GM19238 (cell line): ENCODE measurements around the gene FSTL4.
A peak's percentile ranks its signal among the peaks of the same experiment; 100 is the strongest.

ENCODE experiments used
- DNase-seq: peaks from one replicate; pipeline ENCODE4 v3.0.0; 2011; ENCODE audit warnings: low spot score; ENCODE audit not compliant: insufficient read length

Gene FSTL4

GRCh38 chr5:133478199-133478985, 133.9 kb downstream of the FSTL4 start:
- DNase-seq, result no peak

GRCh38 chr5:133475986-133476385, 136.4 kb downstream of the FSTL4 start:
- no peak for DNase-seq

- DNase-seq, result no peak
These were observed 137.3 kb downstream of the FSTL4 start for GRCh38 chr5:133474851-133475590.

- DNase-seq, result no peak
These were observed 139.1 kb downstream of the FSTL4 start for GRCh38 chr5:133473291-133473690.

- no peak for DNase-seq
These were observed 139.5 kb downstream of the FSTL4 start for GRCh38 chr5:133472829-133473228.

- DNase-seq, result no peak
These were observed 140.6 kb downstream of the FSTL4 start for GRCh38 chr5:133471699-133472098.

- no peak for DNase-seq
These were observed 141.5 kb downstream of the FSTL4 start for GRCh38 chr5:133470841-133471240.

- no peak for DNase-seq
These were observed 142.5 kb downstream of the FSTL4 start for GRCh38 chr5:133469846-133470245.

GRCh38 chr5:133469252-133469651, 143.1 kb downstream of the FSTL4 start:
- DNase-seq, result no peak

- DNase-seq, result no peak
These were observed 143.7 kb downstream of the FSTL4 start for GRCh38 chr5:133468596-133468995.

GRCh38 chr5:133467826-133468463, 144.4 kb downstream of the FSTL4 start:
- no peak for DNase-seq

- DNase-seq, result no peak
These were observed 145.0 kb downstream of the FSTL4 start for GRCh38 chr5:133467335-133467779.

GRCh38 chr5:133466556-133467334, 145.6 kb downstream of the FSTL4 start:
- DNase-seq, result no peak

GRCh38 chr5:133464013-133464412, 148.3 kb downstream of the FSTL4 start:
- DNase-seq, result no peak

GRCh38 chr5:133461796-133462516, 150.4 kb downstream of the FSTL4 start:
- DNase-seq, result no peak

- peak; percentile 39 for DNase-seq
These were observed 152.1 kb downstream of the FSTL4 start for GRCh38 chr5:133460172-133460758.

- DNase-seq, result no peak
These were observed 152.7 kb downstream of the FSTL4 start for GRCh38 chr5:133459474-133460160.

- DNase-seq, result no peak
These were observed 153.9 kb downstream of the FSTL4 start for GRCh38 chr5:133458435-133458834.

GRCh38 chr5:133457439-133458355, 154.6 kb downstream of the FSTL4 start:
- no peak for DNase-seq
